A549 treated with Hydrocortisone at 1 μM for 4 hours (cell line): ENCODE data around the gene SOX6. TPM values are rescaled to one million over a fixed set of nuclear protein-coding genes. Genes with fewer than 3 reads are reported as not detected.

ENCODE experiments used
- total RNA-seq: library from RNA; stranded (reverse); fragments of 200-300 nt; extraction: Qiagen RNA extraction; gene quantifications from 5 replicates; pipeline ENCODE4 v1.2.3, GENCODE V29; 2022

Gene SOX6
- total RNA-seq, result 0.06 to 0.20 TPM (median 0.07 TPM) in 4 of 5 replicates, not detected in the other

GRCh38 chr11:16356057-16356760, at the start of gene SOX6:
Gene SOX6 (minus strand): TSS chr11:16356546. CDS start chr11:16341248, 15,298 bp downstream.

